GM12873 (cell line): Measurements from ENCODE around the gene GRIK2.

Experiments
- TF ChIP-seq, protein P1 (sequence below): IDR thresholded peaks from 2 replicates; pipeline ENCODE4 v1.5.1; 2012; ENCODE audit warnings: low read depth, mild to moderate bottlenecking, moderate library complexity, low read length, control low read depth; ENCODE audit not compliant: insufficient read depth; ENCODE audit errors: missing control alignments

Gene GRIK2

DNA sequence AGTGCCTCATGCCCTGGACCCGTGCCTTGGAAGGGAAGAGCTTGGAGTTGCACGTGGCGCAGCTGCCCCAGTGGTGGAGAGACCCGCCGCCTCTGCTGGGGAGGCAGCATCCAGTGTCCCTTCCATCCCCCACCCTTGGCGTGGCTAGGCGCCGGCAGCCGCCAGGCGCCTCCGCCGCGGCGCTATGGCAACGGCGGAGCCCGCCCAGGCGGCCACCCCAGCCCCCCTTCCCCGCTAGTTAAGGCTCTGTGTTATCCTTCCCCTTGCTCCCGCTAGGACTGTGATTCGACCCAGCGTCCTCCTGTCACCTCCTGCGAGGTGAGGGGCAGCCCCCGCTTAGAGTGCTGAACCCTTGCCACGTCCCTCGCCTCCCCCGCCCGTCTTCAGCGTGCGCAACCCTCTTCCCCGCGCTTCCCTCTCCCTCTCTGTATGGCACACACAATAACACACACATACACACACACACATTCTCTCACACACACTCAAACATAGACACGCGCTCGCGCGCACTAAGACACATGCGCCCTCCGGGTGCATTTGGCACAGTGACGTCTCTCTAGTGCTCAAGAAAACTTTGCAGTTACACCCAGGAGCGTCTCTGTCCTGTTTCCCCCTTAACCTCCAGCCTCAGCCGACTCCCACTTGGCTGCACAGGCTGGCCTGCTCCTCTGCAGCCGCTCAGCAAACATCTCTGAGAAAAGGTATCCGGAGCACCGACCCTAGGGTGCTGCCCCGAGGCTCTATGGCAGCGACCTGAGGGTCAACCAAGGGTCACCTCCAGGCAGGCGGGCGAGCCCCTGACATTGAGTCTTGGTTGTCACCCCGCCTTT is 8.5 kb downstream of the GRIK2 start:
- TF ChIP-seq, protein P1, sequence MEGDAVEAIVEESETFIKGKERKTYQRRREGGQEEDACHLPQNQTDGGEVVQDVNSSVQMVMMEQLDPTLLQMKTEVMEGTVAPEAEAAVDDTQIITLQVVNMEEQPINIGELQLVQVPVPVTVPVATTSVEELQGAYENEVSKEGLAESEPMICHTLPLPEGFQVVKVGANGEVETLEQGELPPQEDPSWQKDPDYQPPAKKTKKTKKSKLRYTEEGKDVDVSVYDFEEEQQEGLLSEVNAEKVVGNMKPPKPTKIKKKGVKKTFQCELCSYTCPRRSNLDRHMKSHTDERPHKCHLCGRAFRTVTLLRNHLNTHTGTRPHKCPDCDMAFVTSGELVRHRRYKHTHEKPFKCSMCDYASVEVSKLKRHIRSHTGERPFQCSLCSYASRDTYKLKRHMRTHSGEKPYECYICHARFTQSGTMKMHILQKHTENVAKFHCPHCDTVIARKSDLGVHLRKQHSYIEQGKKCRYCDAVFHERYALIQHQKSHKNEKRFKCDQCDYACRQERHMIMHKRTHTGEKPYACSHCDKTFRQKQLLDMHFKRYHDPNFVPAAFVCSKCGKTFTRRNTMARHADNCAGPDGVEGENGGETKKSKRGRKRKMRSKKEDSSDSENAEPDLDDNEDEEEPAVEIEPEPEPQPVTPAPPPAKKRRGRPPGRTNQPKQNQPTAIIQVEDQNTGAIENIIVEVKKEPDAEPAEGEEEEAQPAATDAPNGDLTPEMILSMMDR: no peak

DNA sequence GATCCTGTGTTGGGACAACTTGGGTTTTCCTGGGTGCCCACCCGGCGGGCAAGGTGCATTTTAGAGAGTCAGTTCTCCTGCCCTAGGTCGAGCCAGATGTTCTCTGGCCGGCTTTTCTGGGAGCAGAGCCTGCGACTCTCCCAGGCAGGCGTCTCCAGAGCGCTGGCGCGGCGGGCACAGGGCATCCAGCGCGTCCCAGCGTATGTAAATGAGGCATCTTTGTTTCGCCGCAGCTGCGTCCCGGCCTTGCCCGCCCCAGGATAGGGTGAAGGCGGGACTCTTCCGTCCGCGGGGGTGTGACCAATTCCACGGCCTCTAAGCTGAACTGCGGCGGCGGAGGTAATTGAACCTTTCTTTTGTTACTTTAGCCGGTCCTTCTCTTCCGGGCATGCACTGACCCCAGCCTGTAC is 9.1 kb downstream of the GRIK2 start:
- TF ChIP-seq, protein P1: no peak

DNA sequence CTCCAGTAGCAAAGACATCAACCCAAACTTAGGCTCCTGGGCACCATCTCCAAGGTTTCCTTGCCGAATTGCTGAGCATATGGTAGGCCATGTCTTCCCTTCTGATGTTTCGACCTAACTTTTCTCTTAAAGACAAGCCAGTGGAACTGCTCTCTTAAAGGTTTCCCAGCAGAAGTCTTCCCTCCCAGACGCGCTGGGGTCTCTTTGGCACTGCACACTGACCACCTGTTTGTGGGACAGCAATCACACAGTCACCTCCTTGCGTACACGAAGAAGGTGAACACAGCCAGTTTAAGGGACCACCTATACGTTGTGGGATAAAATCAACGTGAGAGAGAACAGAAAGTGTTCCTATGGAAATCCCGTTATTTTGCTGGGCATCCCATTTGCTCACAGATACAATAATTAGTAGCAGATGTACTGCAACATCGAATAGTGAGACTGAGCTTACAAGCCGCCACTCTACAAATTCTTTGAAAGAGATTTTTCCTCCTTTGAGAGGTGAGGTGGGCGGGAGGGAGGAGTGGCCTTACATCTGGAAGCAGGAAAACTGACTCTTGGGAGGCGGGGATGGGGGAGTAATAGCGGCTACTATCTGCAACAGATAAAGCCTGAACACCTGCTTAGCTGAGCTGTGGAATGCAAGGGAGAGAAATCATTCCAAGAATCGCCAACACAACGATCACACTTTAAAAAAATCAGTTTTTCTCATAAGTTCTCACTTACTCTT is 9.9 kb downstream of the GRIK2 start:
- TF ChIP-seq, protein P1: no peak

DNA sequence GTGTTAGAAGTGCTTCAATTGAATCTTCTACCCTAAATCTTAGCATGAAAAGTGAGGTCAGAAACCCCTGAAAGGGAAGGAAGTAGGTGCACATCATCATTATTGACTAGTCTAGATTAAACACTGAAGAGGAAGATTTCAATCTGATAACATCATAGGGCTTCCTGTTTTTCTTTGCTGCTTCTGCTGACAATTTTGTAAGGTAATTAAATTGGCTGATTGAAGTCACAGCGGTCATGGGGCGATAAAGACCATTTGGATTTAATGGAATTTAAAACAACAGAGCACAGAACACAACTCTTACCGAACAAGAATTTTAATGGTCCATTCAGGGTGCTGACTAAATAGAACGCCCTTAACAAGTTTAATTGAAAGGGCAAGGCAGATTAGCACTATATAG is 11.3 kb downstream of the GRIK2 start:
- TF ChIP-seq, protein P1: no peak

DNA sequence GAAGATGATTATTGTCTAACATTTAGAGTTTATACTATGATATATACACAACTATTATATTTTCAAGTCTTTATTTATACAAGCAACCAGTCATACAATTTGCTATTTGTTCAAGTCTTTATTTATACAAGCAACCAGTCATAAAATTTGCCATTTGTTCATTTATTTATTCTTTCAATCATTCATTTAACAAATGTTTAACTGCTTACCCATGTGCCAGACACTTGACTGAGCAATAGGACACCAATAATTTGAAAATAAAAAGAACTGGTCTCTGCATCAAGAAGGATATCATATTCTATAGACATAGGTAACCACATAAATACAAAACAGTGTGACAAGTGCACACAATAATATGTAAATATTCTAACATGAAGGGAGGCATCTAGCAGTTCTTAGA is 20.3 kb downstream of the GRIK2 start:
- TF ChIP-seq, protein P1: no peak

DNA sequence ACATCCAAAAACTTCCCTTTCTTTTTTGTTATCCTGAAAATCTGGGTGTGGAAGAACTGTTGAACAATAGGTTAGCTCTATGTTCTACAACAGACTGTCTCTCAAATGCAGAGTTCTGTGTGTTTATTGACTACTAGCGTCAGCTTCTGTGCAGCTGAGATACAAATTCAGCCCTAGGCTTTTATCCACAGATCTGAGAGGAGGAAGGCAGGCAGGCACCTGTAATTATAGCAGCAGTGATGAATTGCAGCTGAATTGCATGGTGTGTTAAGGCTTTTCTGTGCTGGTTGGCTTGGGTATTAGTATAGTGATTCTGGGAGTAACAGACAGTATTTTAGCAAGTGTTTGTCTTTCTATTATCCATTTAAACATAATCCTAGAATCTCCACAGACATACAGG is 24.4 kb downstream of the GRIK2 start:
- TF ChIP-seq, protein P1: no peak

DNA sequence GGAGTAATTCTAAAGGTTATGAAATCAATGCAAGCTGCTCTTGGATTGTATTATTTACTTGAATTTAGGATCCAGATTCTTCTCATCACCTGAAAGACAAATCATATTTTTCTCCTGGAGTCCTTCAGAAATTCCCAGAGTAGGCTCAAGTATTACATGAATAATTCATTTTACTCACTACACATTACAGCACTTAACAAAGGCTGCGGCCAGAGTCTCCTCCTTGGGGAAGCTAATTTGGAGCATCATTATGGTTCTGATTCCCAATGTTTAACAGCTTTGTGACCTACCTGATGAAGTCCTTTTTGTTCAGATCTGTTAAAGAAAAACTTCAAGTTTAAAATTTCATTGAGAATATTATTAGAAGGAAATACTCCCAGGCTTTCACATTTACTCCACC is 28.7 kb downstream of the GRIK2 start:
- TF ChIP-seq, protein P1: no peak
